Neuronal stem cell (in vitro differentiated cells): ENCODE data around the gene PDE6H.

Source experiments
- DNase-seq: peaks from one replicate; pipeline ENCODE4 v3.0.0-alpha.2; 2013; ENCODE audit warnings: low spot score
- H2AFZ ChIP-seq: one replicate; pipeline ENCODE4 v1.6.1; 2013; ENCODE audit warnings: mild to moderate bottlenecking, low read length, inconsistent platforms
- H2AK5ac ChIP-seq: 2 replicates; pipeline ENCODE4 v1.6.1; 2013; ENCODE audit warnings: low read depth, mild to moderate bottlenecking, inconsistent platforms, low read length, moderate library complexity, mixed read lengths
- H2BK120ac ChIP-seq: 2 replicates; pipeline ENCODE4 v1.6.1; 2013; ENCODE audit warnings: low read depth, mild to moderate bottlenecking, inconsistent platforms, low read length, moderate library complexity, mixed read lengths
- H2BK12ac ChIP-seq: one replicate; pipeline ENCODE4 v1.6.1; 2013; ENCODE audit warnings: low read length, inconsistent platforms
- H2BK15ac ChIP-seq: 2 replicates; pipeline ENCODE4 v1.6.1; 2013; ENCODE audit warnings: mild to moderate bottlenecking, low read length, inconsistent platforms, mixed read lengths
- H2BK5ac ChIP-seq: one replicate; pipeline ENCODE4 v1.6.1; 2013; ENCODE audit warnings: inconsistent platforms, mild to moderate bottlenecking, low read length, moderate library complexity
- H3K14ac ChIP-seq: one replicate; pipeline ENCODE4 v1.6.1; 2013; ENCODE audit warnings: low read length, inconsistent platforms
- H3K18ac ChIP-seq: 2 replicates; pipeline ENCODE4 v1.6.1; 2013; ENCODE audit warnings: low read length, inconsistent platforms
- H3K23ac ChIP-seq: 2 replicates; pipeline ENCODE4 v1.6.1; 2013; ENCODE audit warnings: low read depth, mild to moderate bottlenecking, mixed read lengths, low read length, inconsistent platforms; ENCODE audit not compliant: poor library complexity
- H3K27ac ChIP-seq: replicated peaks from 3 replicates; pipeline ENCODE4 v1.5.1; 2013; ENCODE audit warnings: low read length, inconsistent platforms
- H3K27me3 ChIP-seq, 3 experiments: 2 replicates each; pipeline ENCODE4 v1.6.1; 2013; ENCODE audit warnings: low read length in 3 of 3, mild to moderate bottlenecking in 2 of 3, inconsistent platforms in 1 of 3, low read depth in 1 of 3, mixed read lengths in 1 of 3, moderate library complexity in 1 of 3; ENCODE audit not compliant: control insufficient read depth in 3 of 3, insufficient read depth in 3 of 3
- H3K36me3 ChIP-seq, 2 donors: replicated peaks in 1 of 2; 2 replicates each; pipeline ENCODE4 v1.6.1; 2013; ENCODE audit warnings: low read length in 2 of 2; ENCODE audit not compliant: control insufficient read depth in 2 of 2, insufficient read depth in 2 of 2
- H3K4ac ChIP-seq: 2 replicates; pipeline ENCODE4 v1.6.1; 2013; ENCODE audit warnings: inconsistent platforms, mild to moderate bottlenecking, low read length, moderate library complexity
- H3K4me1 ChIP-seq, 2 donors: 1 replicate in 1 of 2; 2 replicates in 1 of 2; pipeline ENCODE4 v1.6.1; 2013; ENCODE audit warnings: low read length in 2 of 2, low read depth in 1 of 2; ENCODE audit not compliant: control insufficient read depth in 2 of 2, insufficient read depth in 1 of 2
- H3K4me2 ChIP-seq: one replicate; pipeline ENCODE4 v1.6.1; 2013; ENCODE audit warnings: mild to moderate bottlenecking, low read length, inconsistent platforms; ENCODE audit not compliant: insufficient read depth, poor library complexity, severe bottlenecking
- H3K4me3 ChIP-seq, 2 donors: 2 replicates each; pipeline ENCODE4 v1.5.1; 2013; ENCODE audit warnings: low read length in 2 of 2, mild to moderate bottlenecking in 2 of 2, inconsistent platforms in 1 of 2, moderate library complexity in 1 of 2
- H3K79me1 ChIP-seq: one replicate; pipeline ENCODE4 v1.6.1; 2013; ENCODE audit warnings: low read depth, mild to moderate bottlenecking, inconsistent platforms, low read length, moderate library complexity
- H3K9ac ChIP-seq: one replicate; pipeline ENCODE4 v1.6.1; 2013; ENCODE audit warnings: mild to moderate bottlenecking, low read depth, low read length, inconsistent platforms; ENCODE audit not compliant: poor library complexity
- H3K9me3 ChIP-seq, 2 donors: replicated peaks in 1 of 2; 2 replicates each; pipeline versions ENCODE3 to v1.6.1; 2013; ENCODE audit warnings: low read length in 2 of 2, mild to moderate bottlenecking in 2 of 2, inconsistent platforms in 1 of 2, low read depth in 1 of 2, mixed read lengths in 1 of 2, moderate library complexity in 1 of 2; ENCODE audit not compliant: control insufficient read depth in 2 of 2, insufficient read depth in 1 of 2
- H4K8ac ChIP-seq: one replicate; pipeline ENCODE4 v1.6.1; 2013; ENCODE audit warnings: low read depth, mild to moderate bottlenecking, inconsistent platforms, low read length, moderate library complexity
- H4K91ac ChIP-seq: one replicate; pipeline ENCODE4 v1.6.1; 2013; ENCODE audit warnings: low read length, low read depth, mild to moderate bottlenecking, inconsistent platforms; ENCODE audit not compliant: poor library complexity
- WGBS, 2 donors: extraction: QIAGEN DNeasy Blood & Tissue Kit; methylation state at CpG; one replicate each; pipeline ENCODE4 v1.1.7; 2013; ENCODE audit warnings: missing lambda C conversion rate in 2 of 2, mixed read lengths in 1 of 2; ENCODE audit not compliant: insufficient read length in 2 of 2, insufficient replicate concordance in 1 of 2; ENCODE audit errors: extremely low coverage in 2 of 2; 5-methylcytosine and 5-hydroxymethylcytosine counted together

The PDE6H gene

DNA sequence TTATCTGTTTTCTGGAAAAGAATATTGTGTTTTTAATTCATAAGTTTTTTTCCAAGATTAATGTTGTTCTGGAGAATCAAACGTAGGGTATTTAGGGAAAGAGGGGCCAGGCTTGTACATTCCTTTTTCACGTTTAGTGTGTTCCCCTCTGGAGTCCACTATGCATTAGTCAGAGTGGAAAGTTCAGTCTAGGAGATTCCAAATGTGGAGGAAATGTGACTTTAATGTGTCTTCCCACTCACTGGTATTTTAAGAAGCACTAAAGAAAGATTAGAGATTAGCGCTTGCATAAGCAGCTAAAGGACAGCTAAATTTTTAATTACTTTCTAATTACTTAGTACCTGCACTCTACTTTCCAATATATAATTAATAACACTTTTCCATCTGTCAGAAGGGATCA, 4.4 kb upstream of the PDE6H start:
- no peak overlapping the region for H3K14ac ChIP-seq
- no peak overlapping the region for H2BK15ac ChIP-seq
- H3K4me3 ChIP-seq: no peak overlapping the region
- no peak overlapping the region for H2AFZ ChIP-seq
- no peak overlapping the region for H3K18ac ChIP-seq
- H4K91ac ChIP-seq: no peak overlapping the region
- H3K9me3 ChIP-seq: no peaks in the 10 kb centered on the region
- H3K27me3 ChIP-seq: no peaks in the 10 kb centered on the region
- peaks cover 0 to 2% of the 10 kb centered on the region in 2 donors for H3K4me1 ChIP-seq
- no peaks in the 10 kb centered on the region for H3K79me1 ChIP-seq
- H2BK120ac ChIP-seq: no peak overlapping the region
- no peak for DNase-seq
- no peak overlapping the region for H2BK12ac ChIP-seq
- no peak overlapping the region for H2BK5ac ChIP-seq
- no peak overlapping the region for H3K27ac ChIP-seq
- no peak overlapping the region for H3K9ac ChIP-seq
- no peaks in the 10 kb centered on the region for H3K36me3 ChIP-seq
- no CpG with 5 or more reads among the region's 3 CpGs for WGBS, 2 donors
- no peak overlapping the region for H3K23ac ChIP-seq
- H2AK5ac ChIP-seq: no peak overlapping the region
- no peak overlapping the region for H3K4ac ChIP-seq
- no peak overlapping the region for H3K4me2 ChIP-seq
- H4K8ac ChIP-seq: no peak overlapping the region

DNA sequence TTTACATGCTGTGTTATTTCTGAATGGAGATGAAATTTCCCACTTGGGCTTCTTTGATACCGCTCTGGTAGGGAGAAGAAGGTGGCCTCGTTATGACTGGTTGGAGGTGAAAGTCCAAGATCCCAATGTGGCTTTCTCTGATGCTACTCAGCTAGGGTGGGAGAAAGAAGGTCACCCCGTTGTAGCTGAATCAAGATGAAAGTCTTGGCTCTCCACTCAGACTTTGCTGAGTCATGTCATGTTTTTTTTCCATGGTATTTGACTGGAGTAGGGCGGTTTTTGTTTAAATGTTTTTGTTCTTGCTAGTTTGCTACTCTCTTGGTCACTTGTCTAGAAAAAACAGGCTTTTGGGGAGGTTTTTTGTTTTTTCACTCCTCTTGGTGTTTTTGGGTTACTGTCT, 2.4 kb upstream of the PDE6H start:
- WGBS, 2 donors: no CpG with 5 or more reads among the region's 4 CpGs
- Histone ChIP-seq H3K18ac (no peak overlapping the region), H2BK15ac (no peak overlapping the region), H3K79me1 (no peaks in the 10 kb centered on the region), H3K27me3 (peaks cover 0 to 5% (median 0%) of the 10 kb centered on the region in 3 experiments), H3K9ac (no peak overlapping the region), H2AFZ (peak overlapping the region; percentile 68), H4K8ac (no peak overlapping the region), H3K36me3 (no peaks in the 10 kb centered on the region), H3K14ac (no peak overlapping the region), H3K4me2 (no peak overlapping the region), H2AK5ac (no peak overlapping the region), H2BK120ac (no peak overlapping the region), H2BK12ac (no peak overlapping the region), H3K4ac (no peak overlapping the region), H2BK5ac (no peak overlapping the region), H3K9me3 (no peaks in the 10 kb centered on the region), H3K27ac (no peak overlapping the region), H3K4me1 (peaks cover 0 to 2% of the 10 kb centered on the region in 2 donors), H4K91ac (no peak overlapping the region), H3K4me3 (no peak overlapping the region), H3K23ac (no peak overlapping the region)
- DNase-seq: no peak

DNA sequence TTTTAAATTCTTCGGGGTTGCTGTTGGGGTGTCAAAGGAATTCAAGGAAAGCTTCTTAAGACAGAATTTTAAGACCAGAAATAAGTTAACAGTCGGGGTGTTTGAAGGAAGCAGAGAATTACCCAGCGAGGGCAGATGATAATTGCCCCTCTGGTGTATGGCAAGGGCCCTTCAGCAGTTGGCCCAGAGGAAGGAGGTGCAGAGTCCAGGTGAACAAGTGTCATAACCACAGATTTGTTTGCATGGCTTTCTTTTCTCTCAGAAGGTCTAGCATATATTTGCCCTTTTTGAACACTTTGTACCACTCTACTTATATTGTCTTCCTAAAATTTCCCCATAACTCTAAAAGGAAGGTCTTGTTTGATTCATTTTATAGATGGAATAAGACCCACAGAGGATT, 1.8 kb downstream of the PDE6H start:
- Histone ChIP-seq H3K23ac (no peak overlapping the region), H2BK5ac (no peak overlapping the region), H2AK5ac (no peak overlapping the region), H3K18ac (no peak overlapping the region), H4K91ac (no peak overlapping the region), H2AFZ (no peak overlapping the region), H3K4me1 (peaks cover 0 to 2% of the 10 kb centered on the region in 2 donors), H3K9ac (no peak overlapping the region), H4K8ac (no peak overlapping the region), H3K27me3 (peaks cover 0 to 5% (median 0%) of the 10 kb centered on the region in 3 experiments), H3K4me3 (no peak overlapping the region), H3K27ac (no peak overlapping the region), H3K4ac (no peak overlapping the region), H3K79me1 (no peaks in the 10 kb centered on the region), H3K14ac (no peak overlapping the region), H2BK15ac (no peak overlapping the region), H3K36me3 (no peaks in the 10 kb centered on the region), H3K9me3 (no peaks in the 10 kb centered on the region), H3K4me2 (no peak overlapping the region), H2BK120ac (no peak overlapping the region), H2BK12ac (no peak overlapping the region)
- no peak for DNase-seq
- no CpG with 5 or more reads among the region's 3 CpGs for WGBS, 2 donors

DNA sequence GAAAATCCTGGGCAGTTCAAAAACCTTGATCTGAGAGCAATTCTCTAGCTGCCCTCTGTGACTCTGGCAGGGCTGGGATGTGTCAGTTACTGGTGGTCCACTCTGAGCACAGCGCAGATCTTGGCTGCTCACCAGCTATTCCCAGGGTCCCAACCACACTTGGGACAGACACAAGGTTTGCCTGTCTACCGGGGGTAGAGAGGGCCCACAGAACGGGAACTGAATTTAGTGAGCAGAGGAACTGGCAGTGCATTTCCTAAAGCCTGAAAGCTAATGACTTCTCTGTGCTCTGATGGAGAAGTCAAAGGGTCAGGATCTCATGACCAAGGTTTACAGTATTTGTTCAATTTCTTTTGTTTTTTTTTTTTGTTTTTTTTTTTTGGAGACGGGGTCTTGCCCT, 2.6 kb downstream of the PDE6H start:
- no peak overlapping the region for H2BK12ac ChIP-seq
- no peak overlapping the region for H2BK120ac ChIP-seq
- H3K79me1 ChIP-seq: no peaks in the 10 kb centered on the region
- H3K23ac ChIP-seq: no peak overlapping the region
- H3K14ac ChIP-seq: no peak overlapping the region
- H4K8ac ChIP-seq: no peak overlapping the region
- no peak overlapping the region for H3K27ac ChIP-seq
- no peak for DNase-seq
- H4K91ac ChIP-seq: no peak overlapping the region
- H2BK5ac ChIP-seq: no peak overlapping the region
- no peak overlapping the region for H3K4ac ChIP-seq
- peaks cover 0 to 7% (median 0%) of the 10 kb centered on the region in 3 experiments for H3K27me3 ChIP-seq
- H3K4me3 ChIP-seq: no peak overlapping the region
- H3K4me2 ChIP-seq: no peak overlapping the region
- H3K4me1 ChIP-seq: peaks cover 0 to 2% of the 10 kb centered on the region in 2 donors
- H3K9ac ChIP-seq: no peak overlapping the region
- no peak overlapping the region for H2AFZ ChIP-seq
- no peak overlapping the region for H3K18ac ChIP-seq
- H2BK15ac ChIP-seq: no peak overlapping the region
- H3K36me3 ChIP-seq: no peaks in the 10 kb centered on the region
- H2AK5ac ChIP-seq: no peak overlapping the region
- no CpG with 5 or more reads among the region's 4 CpGs for WGBS, 2 donors
- no peaks in the 10 kb centered on the region for H3K9me3 ChIP-seq
